ENCODE data around the gene XPO4. TPM values are rescaled to one million over a fixed set of nuclear protein-coding genes. Genes with fewer than 3 reads are reported as not detected.

XPO4 gene
- total and polyA plus RNA-seq, 2 of the 13 experiments (the other 11 are each of a cell fraction or from before 2014, with no cell fraction given) = 8.4 to 24.8 TPM

DNA sequence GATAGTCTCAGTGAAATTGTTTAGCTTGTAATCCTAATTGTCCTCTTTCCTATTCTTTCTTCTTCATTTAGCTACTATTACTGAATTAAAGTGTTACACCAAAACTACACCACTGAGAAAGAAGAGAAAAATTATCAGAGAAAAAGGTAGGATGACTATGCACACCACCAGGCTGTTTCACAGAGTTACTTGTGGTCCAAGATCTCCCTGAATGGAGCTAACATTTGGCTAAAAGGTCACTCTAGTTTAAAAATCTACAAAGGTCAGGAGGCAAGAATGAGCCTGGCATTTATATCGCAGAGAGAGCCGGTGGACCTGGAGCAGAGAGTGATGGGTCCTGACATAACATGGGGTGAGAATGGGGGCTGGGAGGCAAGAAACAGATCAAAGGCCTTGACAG lies 91.7 kb downstream of the XPO4 start:
- FAIRE-seq (no peak), ATAC-seq (no peak), DNase-seq (ENCODE audit: low spot score) (no peak)
- H3K9me3 ChIP-seq (ENCODE audit: low read length) = no peaks in the 10 kb centered on the region
- H3K4me2 ChIP-seq (ENCODE audit: low read depth, low read length) = no peak overlapping the region
- CTCF ChIA-PET (ENCODE audit: low intra/inter-chr PET ratio, low total read pairs) = no interaction called here
- H3K79me2 ChIP-seq (ENCODE audit: insufficient read depth, low read length) = no peaks in the 10 kb centered on the region
- 96% methylated on average over 2 of the region's 2 CpGs for WGBS (ENCODE audit: low lambda C conversion rate)
- intact Hi-C loops (cut with micrococcal nuclease; ENCODE audit: unreplicated experiment) = no loop called here
- H3K4me1 ChIP-seq (ENCODE audit: insufficient read depth, low read length) = no peaks in the 10 kb centered on the region
- H4K20me1 ChIP-seq (ENCODE audit: insufficient read depth, low read length) = no peaks in the 10 kb centered on the region
- BruUV-seq (replicated peaks) = no TSS peak
- H3K27me3 ChIP-seq (ENCODE audit: control insufficient read depth in 1 of 2, insufficient read depth in 2 of 2, low read length in 2 of 2) = no peaks in the 10 kb centered on the region
- no peak overlapping the region for H3K4me3 ChIP-seq (replicated peaks in 1 of 3; ENCODE audit: insufficient read depth in 1 of 3, low read depth in 2 of 3, low read length in 3 of 3)
- peaks cover 4 to 46% of the 10 kb centered on the region in 2 experiments; a peak in 4 of 5 replicates for H3K36me3 ChIP-seq (replicated peaks in 1 of 2; ENCODE audit: control insufficient read depth in 1 of 2, insufficient read depth in 2 of 2, low read length in 2 of 2)
- TF ChIP-seq HHEX (CRISPR knock-in tag; IDR thresholded peaks at IDR 0.05) = no peak
- no peak for TF ChIP-seq ZNF543 (CRISPR knock-in tag; IDR thresholded peaks at IDR 0.05)
- TF ChIP-seq STAT6 (CRISPR knock-in tag; IDR thresholded peaks at IDR 0.05; ENCODE audit: borderline replicate concordance) = no peak
- no peak for TF ChIP-seq ZNF780A (CRISPR knock-in tag; IDR thresholded peaks at IDR 0.05)
- no peak for TF ChIP-seq ZNF234 (CRISPR knock-in tag; conservative IDR thresholded peaks at IDR 0.05)
- no peak for TF ChIP-seq PRPF4 (IDR thresholded peaks at IDR 0.05; ENCODE audit: low read depth, low read length, poor library complexity, severe bottlenecking)
- no peak for TF ChIP-seq ZNF205 (CRISPR knock-in tag; IDR thresholded peaks at IDR 0.05)
- TF ChIP-seq PCBP1 (IDR thresholded peaks at IDR 0.05; ENCODE audit: borderline replicate concordance, low read depth, low read length) = no peak
- no peak for TF ChIP-seq ZNF329 (CRISPR knock-in tag; IDR thresholded peaks at IDR 0.05; ENCODE audit: low read depth)
- TF ChIP-seq EHMT2 (IDR thresholded peaks at IDR 0.05; ENCODE audit: borderline replicate concordance, low read depth, low read length) = no peak
- TF ChIP-seq SIN3B (IDR thresholded peaks at IDR 0.05; ENCODE audit: low read length) = no peak
- TF ChIP-seq PREB (CRISPR knock-in tag; IDR thresholded peaks at IDR 0.05) = no peak
- no peak for TF ChIP-seq RFX3 (CRISPR knock-in tag; IDR thresholded peaks at IDR 0.05)
- no peak for TF ChIP-seq ZNF749 (CRISPR knock-in tag; IDR thresholded peaks at IDR 0.05; ENCODE audit: borderline replicate concordance)
- no peak for TF ChIP-seq AHR (CRISPR knock-in tag; IDR thresholded peaks at IDR 0.05)
- no peak for TF ChIP-seq PAX8 (CRISPR knock-in tag; IDR thresholded peaks at IDR 0.05; ENCODE audit: borderline replicate concordance)
- TF ChIP-seq KLF15 (CRISPR knock-in tag; IDR thresholded peaks at IDR 0.05; ENCODE audit: borderline replicate concordance) = no peak
- no peak for TF ChIP-seq NR2F6 (IDR thresholded peaks at IDR 0.05)
- no peak for TF ChIP-seq NR2F6 (CRISPR knock-in tag; IDR thresholded peaks at IDR 0.05)
- no peak for TF ChIP-seq TBX2 (CRISPR knock-in tag; IDR thresholded peaks at IDR 0.05; ENCODE audit: borderline replicate concordance)
- in situ Hi-C loops (cut with HindIII; ENCODE audit: extremely low pct_ligation_motif_present, low pct_unique_long_range_greater_than_20kb) = no loop called here
- POLR2A ChIA-PET = no interaction called here
- no peak overlapping the region for H2AFZ ChIP-seq (ENCODE audit: low read length)
- no peak overlapping the region for H3K9ac ChIP-seq (ENCODE audit: insufficient read depth, low read depth, low read length)
- H3K27ac ChIP-seq (ENCODE audit: extremely low read length, insufficient read depth, low read length) = no peak overlapping the region

Data from HepG2 (cell line).